Ectodermal cell (in vitro differentiated cells): ENCODE measurements around the gene FAM13A.
"Not testable (repeated sequence)": the region's sequence is repeated elsewhere in the genome, so short reads cannot be mapped to it uniquely, and the experiment has no call there.

Experiments
- H3K27ac ChIP-seq: 2 replicates; pipeline ENCODE4 v1.7.0; 2013; ENCODE audit warnings: mild to moderate bottlenecking, low read depth, low read length; ENCODE audit not compliant: insufficient read depth, poor library complexity, severe bottlenecking
- H3K27me3 ChIP-seq: 2 replicates; pipeline ENCODE4 v1.7.0; 2013; ENCODE audit warnings: mild to moderate bottlenecking, low read length; ENCODE audit not compliant: insufficient read depth, control insufficient read depth, poor library complexity, severe bottlenecking
- H3K36me3 ChIP-seq: one replicate; pipeline ENCODE4 v1.7.0; 2013; ENCODE audit warnings: low read length; ENCODE audit not compliant: control insufficient read depth, insufficient read depth
- H3K4me1 ChIP-seq: one replicate; pipeline ENCODE4 v1.7.0; 2013; ENCODE audit warnings: low read length; ENCODE audit not compliant: control insufficient read depth, insufficient read depth
- H3K4me3 ChIP-seq: 2 replicates; pipeline ENCODE4 v1.7.0; 2013; ENCODE audit warnings: low read depth, low read length, control low read depth; ENCODE audit not compliant: insufficient read depth
- H3K9me3 ChIP-seq: 2 replicates; pipeline ENCODE4 v1.7.0; 2013; ENCODE audit warnings: mild to moderate bottlenecking, low read length, moderate library complexity; ENCODE audit not compliant: control insufficient read depth
- WGBS, 2 experiments: methylation state at CpG; one replicate each; pipeline ENCODE4 v1.1.7; 2013; ENCODE audit warnings: missing lambda C conversion rate in 2 of 2; 5-methylcytosine and 5-hydroxymethylcytosine counted together

Gene FAM13A

GRCh38 chr4:89021684-89022083, 35.3 kb downstream of the FAM13A start:
- no peak overlapping the region for H3K4me3 ChIP-seq
- WGBS, 2 experiments = 88% methylated on average over 2 of the region's 2 CpGs
- no peaks in the 10 kb centered on the region for H3K9me3 ChIP-seq
- H3K27ac ChIP-seq = no peak overlapping the region
- no peaks in the 10 kb centered on the region for H3K4me1 ChIP-seq
- H3K36me3 ChIP-seq = peaks cover 6% of the 10 kb centered on the region
- H3K27me3 ChIP-seq = no peaks in the 10 kb centered on the region

DNA sequence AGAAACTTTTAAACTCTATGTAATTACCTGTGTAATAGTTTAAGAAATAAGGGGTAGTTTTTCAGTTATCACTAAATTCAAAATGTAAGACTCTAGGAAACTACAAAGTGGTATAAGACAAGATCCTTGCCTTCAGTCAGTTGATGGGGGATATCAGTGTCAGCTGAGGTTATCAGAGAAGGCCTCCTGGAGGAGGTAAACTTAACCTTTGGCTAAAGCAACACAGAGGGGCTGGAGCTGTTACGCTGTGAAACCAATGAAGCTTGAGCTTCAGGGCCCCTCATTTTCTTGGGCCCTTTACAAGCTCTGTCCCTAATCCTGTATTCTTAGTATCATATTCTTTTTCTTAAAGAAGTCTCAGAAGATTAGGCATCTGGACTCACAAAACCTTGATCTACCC, 35.9 kb downstream of the FAM13A start:
- WGBS, 2 experiments = 88 to 97% methylated on average over 1 of the region's 1 CpG

DNA sequence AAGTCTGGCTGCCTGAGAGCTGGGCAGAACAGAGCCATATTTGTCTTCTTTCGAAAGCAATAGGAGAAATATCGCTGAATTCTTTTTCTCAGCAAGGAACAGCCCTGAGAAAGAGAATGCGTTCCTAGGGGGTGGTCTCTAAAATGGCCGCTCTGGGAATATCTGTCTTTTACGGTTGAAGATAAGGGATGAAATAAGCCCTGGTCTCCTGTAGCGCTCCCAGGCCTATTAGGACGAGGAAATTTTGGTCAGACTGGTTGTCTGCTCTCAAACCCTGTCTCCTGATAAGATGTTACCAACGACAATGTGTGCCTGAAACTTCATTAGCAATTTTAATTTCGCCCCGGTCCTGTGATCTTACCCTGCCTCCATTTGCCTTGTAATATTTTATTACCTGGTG, 42.1 kb downstream of the FAM13A start:
- WGBS, 2 experiments = 96 to 97% methylated on average over 10 of the region's 10 CpGs
- H3K9me3 ChIP-seq, H3K27me3 ChIP-seq, H3K27ac ChIP-seq, H3K4me1 ChIP-seq, H3K4me3 ChIP-seq: not testable (repeated sequence)
- peaks cover 17% of the 10 kb centered on the region for H3K36me3 ChIP-seq

More for the DNA sequence above, 35.9 kb downstream of the FAM13A start:
- Histone ChIP-seq H3K4me3 (no peak overlapping the region), H3K27ac (no peak overlapping the region), H3K9me3 (no peaks in the 10 kb centered on the region), H3K27me3 (no peaks in the 10 kb centered on the region), H3K36me3 (peaks cover 6% of the 10 kb centered on the region), H3K4me1 (no peaks in the 10 kb centered on the region)

DNA sequence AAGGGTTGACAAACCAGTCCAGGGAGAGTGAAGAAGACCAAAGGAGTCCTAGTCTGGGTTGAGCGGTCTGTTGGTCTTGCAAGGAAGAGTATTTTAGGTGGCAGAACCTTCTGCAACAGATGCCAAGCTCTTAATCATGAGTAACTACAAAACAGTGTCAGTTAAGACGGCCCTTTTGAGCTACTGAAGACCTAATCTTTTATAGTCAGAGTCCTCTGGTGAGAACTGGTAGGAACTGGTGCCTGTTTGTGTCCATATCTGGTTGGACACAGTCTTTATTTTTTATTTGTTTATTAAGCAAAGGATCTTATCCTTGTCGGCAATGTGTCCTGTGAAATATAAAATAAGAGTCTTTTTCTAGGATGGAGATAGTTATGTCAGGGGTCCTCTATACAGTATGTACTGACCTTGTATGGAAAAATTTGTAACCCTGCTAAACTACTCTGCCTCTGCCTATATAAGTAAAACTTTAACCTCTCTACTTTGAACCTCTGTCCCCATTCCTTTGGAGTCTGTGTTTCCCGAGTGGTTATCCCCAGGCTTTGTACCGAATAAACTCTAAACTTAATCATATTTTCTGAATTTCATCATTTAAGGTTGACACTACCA, 47.1 kb downstream of the FAM13A start:
- 97 to 98% methylated on average over 5 of the region's 5 CpGs for WGBS, 2 experiments
- Histone ChIP-seq H3K27ac (no peak overlapping the region), H3K36me3 (peaks cover 17% of the 10 kb centered on the region)

GRCh38 chr4:89009115-89009514, 47.9 kb downstream of the FAM13A start:
- no peaks in the 10 kb centered on the region for H3K4me1 ChIP-seq
- H3K9me3 ChIP-seq = no peaks in the 10 kb centered on the region
- H3K36me3 ChIP-seq = peaks cover 17% of the 10 kb centered on the region
- no peak overlapping the region for H3K4me3 ChIP-seq
- 98 to 100% methylated on average over 1 to 2 of the region's 3 CpGs for WGBS, 2 experiments
- H3K27me3 ChIP-seq = no peaks in the 10 kb centered on the region
- no peak overlapping the region for H3K27ac ChIP-seq

More for the DNA sequence above, 47.1 kb downstream of the FAM13A start:
- Histone ChIP-seq H3K4me3 (no peak overlapping the region), H3K9me3 (no peaks in the 10 kb centered on the region), H3K27me3 (no peaks in the 10 kb centered on the region), H3K4me1 (no peaks in the 10 kb centered on the region)

DNA sequence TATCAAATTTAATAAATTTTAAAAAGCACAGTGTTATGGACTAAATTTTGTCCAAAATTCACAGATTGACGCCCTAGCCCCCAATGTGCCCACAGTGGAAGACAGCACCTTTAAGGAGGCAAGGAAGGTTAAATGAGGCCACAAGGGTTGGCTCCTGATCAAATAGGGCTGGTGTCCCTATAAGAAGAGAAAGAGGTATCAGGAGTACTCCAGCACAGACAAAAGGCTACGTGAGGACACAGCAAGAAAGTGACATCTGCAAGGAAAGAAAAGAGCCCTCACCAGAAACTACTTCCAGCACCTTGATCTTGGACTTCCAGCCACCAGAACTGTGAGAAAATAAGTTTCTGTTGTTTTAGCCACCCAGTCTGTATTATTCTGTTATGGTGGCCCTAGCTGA, 48.8 kb downstream of the FAM13A start:
- H3K27me3 ChIP-seq = no peaks in the 10 kb centered on the region
- no peaks in the 10 kb centered on the region for H3K4me1 ChIP-seq

GRCh38 chr4:89007338-89007939, 49.5 kb downstream of the FAM13A start:
- 94% methylated on average over 6 of the region's 6 CpGs for WGBS, 2 experiments
- Histone ChIP-seq H3K27me3 (no peaks in the 10 kb centered on the region), H3K9me3 (no peaks in the 10 kb centered on the region), H3K4me3 (no peak overlapping the region), H3K36me3 (peaks cover 20% of the 10 kb centered on the region), H3K4me1 (no peaks in the 10 kb centered on the region), H3K27ac (no peak overlapping the region)

More for the DNA sequence above, 48.8 kb downstream of the FAM13A start:
- Histone ChIP-seq H3K9me3 (no peaks in the 10 kb centered on the region), H3K4me3 (no peak overlapping the region), H3K36me3 (peaks cover 20% of the 10 kb centered on the region), H3K27ac (no peak overlapping the region)
- 92 to 94% methylated on average over 2 of the region's 2 CpGs for WGBS, 2 experiments

DNA sequence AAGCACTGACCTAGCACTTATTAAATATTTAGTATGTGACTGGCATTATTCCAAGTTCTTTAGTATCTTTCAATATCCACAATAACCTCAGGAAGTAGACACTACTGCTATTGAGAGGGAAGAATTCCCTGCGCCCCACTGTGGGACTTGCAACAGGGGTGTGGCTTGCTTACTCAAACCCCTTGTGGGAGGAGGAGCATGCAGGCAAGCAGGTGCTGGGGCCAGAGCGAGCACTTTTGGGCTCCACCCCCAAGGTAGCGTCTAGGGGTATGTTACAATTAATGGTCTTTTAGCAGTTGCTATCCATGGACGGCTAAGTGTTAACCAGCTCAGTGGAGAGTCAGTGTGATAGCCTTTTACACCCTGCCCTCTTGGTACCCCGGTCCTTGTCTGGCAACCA, 50.7 kb downstream of the FAM13A start:
- 96% methylated on average over 5 of the region's 5 CpGs for WGBS, 2 experiments
- no peak overlapping the region for H3K4me3 ChIP-seq
- H3K4me1 ChIP-seq = no peaks in the 10 kb centered on the region
- peaks cover 20% of the 10 kb centered on the region for H3K36me3 ChIP-seq
- no peaks in the 10 kb centered on the region for H3K9me3 ChIP-seq
- no peaks in the 10 kb centered on the region for H3K27me3 ChIP-seq
- H3K27ac ChIP-seq = no peak overlapping the region

- not testable (repeated sequence) for H3K4me3 ChIP-seq, H3K9me3 ChIP-seq, H3K27me3 ChIP-seq, H3K27ac ChIP-seq, H3K4me1 ChIP-seq
- H3K36me3 ChIP-seq = peaks cover 13% of the 10 kb centered on the region
- WGBS, 2 experiments = 100% methylated on average over 1 of the region's 1 CpG
Measured at GRCh38 chr4:89005066-89005465, 51.9 kb downstream of the FAM13A start.

DNA sequence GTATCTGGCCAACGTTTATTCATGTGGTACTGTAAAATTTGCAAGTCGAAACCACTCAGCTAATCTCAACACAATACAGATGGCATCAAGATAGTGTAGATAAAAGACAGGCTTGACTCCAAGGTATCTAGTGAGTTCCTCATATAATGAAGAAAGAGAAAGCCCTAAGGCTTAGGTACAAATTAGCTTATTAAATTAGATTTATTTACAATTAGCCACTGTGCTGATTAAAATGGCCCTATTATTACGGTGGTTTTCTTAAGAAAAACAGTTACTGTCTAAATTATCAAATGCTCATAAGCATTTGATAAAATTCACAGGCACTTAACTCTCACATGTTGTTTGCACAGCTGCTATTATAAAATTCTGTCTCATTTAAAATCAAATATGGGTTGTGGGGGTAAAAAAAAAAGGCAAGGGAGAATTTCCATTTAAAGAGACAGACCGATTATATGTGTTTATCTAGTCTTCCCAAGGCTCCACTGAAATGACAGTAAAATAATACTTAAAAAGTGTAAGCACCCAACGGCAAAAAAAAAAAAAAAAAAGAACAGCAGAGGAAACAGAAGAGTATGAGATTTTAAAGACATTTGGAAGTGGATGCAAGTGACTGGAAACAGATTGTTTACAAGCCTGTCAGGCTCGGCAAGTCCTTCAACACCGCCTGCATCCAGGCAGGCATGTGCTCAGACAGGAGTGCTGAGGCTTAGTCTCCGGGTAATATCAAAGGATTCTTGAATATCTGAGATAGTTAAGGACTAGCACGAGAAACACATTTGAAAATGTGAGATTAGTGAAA, 55.1 kb downstream of the FAM13A start:
- H3K36me3 ChIP-seq = peaks cover 13% of the 10 kb centered on the region
- no peak overlapping the region for H3K27ac ChIP-seq
- H3K9me3 ChIP-seq = no peaks in the 10 kb centered on the region
- no peaks in the 10 kb centered on the region for H3K27me3 ChIP-seq
- WGBS, 2 experiments = 93 to 94% methylated on average over 5 to 8 of the region's 9 CpGs
- H3K4me3 ChIP-seq = no peak overlapping the region
- H3K4me1 ChIP-seq = no peaks in the 10 kb centered on the region
